HG03095 (cell line): ENCODE data around the gene TSC22D3.

Experiments used
- ATAC-seq: cut with Tn5 transposase; IDR thresholded peaks from one replicate; pipeline ENCODE4 v1.9.1; 2021; ENCODE audit warnings: moderate library complexity; ENCODE audit not compliant: unreplicated experiment

Gene TSC22D3

GRCh38 chrX:107760304-107761077 is 15.1 kb downstream of the TSC22D3 start:
- no peak for ATAC-seq

GRCh38 chrX:107758231-107758766 is 17.3 kb downstream of the TSC22D3 start:
- no peak for ATAC-seq

DNA sequence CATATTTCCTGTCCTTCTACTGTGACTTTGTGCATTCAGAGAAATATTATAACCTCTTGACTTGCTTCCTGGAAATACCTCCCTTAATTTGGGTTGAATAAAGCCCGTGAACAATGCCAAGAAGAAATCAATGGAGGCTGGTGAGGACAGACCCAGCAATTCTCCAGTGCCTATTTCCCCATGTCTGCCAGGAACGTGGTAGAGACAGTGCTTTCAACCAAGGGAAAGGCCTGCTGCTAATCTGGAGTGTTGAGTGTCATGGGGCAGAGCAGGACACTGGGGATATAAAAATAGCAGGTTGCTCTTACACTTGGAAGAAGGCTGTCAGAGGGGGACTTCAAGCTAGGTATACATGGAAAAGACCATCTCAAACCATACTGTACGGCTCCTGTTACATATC is 19.9 kb downstream of the TSC22D3 start:
- ATAC-seq, result no peak

GRCh38 chrX:107753187-107753586 is 22.4 kb downstream of the TSC22D3 start:
- no peak for ATAC-seq

GRCh38 chrX:107752714-107753113 is 22.9 kb downstream of the TSC22D3 start:
- ATAC-seq, result no peak

DNA sequence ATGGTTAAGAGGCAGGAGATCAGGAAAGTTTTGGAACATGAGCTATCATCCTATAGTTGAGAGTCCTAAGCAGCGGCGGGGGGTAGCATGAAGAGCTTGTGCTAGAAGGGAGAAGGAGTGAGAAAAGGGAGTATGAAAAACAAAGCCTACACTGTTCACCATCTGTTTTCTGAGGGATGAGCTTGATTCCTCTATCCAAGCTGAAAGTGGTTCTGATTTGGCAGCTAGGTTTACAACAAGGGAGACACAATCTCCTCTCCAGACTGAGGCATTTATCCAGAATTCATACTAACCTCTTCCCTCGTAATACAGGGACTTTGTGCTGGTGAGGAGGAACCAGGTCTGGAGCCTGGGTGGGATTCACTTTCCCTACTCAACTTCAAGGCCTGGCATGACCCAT is 23.5 kb downstream of the TSC22D3 start:
- ATAC-seq, result no peak

DNA sequence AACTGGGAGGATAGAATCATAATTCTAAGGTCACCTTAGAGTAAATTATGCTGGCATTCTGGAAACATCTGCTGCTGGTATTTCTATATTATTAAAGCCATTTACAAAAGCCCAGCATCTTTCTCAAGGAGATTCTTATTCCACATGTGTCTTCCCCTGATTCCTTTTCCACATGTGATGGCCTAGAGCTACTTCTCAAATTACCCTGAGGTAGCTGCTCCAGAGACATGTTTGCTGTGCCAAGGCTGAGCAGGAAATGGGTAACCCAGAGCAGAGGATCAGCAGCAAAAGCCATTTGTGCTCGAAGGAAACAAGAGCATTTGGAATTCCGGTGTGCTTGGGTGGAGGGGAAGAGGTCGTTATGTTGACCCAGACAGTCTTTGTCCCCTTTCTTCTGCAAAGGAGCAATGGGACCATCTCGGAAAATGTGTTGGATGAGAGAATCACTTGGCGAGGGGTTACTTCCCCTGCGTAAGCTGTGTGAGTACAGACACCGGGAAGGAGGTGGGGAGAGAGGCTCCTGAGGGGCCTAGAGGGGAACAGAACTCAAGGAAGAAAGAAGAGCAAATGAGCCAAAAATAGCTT is 24.6 kb downstream of the TSC22D3 start:
- ATAC-seq, result no peak

GRCh38 chrX:107750263-107750662 is 25.3 kb downstream of the TSC22D3 start:
- ATAC-seq, result no peak

- no peak for ATAC-seq
Observed at GRCh38 chrX:107748506-107748905, 27.1 kb downstream of the TSC22D3 start.

DNA sequence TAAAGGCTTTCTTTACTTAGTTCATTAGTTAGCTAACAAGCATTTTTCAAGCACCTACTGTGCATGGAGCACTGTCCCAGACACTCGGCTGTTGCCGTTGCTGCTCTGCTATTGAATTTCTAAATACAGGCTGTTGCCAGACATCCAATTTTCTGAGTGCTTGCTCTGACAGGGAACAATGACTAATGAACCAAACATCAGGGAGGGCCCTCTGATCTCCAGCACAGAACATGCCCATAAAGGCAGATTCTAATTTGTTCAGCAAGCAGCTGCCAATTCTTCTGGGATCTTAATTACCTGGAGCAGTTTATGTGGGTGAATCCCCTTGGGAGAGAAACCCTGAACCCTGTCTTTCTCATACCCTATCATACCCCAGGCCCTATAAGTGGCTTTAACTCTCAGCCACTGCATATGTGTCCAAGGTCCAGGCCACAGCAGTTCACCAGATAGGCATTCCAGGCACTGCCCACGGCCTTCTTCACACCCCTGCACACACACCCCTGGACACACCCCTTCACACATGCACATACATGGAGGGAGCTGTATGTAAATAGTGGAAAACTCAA is 27.9 kb downstream of the TSC22D3 start:
- ATAC-seq, result no peak

- ATAC-seq, result no peak
Observed at GRCh38 chrX:107744868-107745267, 30.7 kb downstream of the TSC22D3 start.

DNA sequence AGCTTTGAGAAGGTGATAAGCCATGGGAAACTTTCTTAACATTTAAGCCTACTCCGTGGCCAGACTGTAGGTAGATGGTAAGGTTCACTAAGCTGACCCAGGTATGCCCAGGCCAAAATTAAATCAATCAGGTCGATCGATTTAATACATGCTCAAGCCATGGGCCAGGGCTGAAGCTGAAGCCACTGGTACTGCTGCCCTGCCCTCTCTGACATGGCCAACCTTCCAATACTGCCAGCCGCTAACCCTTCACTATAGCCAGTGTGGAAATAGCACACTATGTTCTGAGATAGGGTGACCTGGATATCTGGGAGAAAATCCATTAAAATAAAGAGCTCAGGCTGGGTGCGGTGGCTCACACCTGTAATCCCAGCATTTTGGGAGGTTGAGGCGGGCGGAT is 31.6 kb downstream of the TSC22D3 start:
- no peak for ATAC-seq

- ATAC-seq, result no peak
Observed at GRCh38 chrX:107742700-107743191, 32.8 kb downstream of the TSC22D3 start.

DNA sequence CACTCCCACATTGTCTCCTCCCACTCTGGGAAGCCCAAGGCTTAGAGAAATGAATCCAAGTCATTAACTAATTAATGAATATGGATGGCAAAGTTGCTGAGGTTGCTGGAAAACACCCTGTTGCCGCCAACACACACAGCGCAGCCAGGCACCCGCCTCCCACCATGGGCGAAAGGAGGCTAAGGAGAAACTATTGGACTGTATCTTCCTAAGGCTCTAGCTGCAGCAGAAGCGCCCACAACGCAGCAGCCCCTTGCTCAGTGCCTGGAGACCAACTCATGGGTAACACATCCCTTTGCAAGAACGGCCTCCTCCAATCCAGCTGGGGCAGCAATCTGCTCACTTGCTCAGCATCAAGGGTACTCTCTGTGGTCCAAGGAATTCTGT is 34.2 kb downstream of the TSC22D3 start:
- peak; percentile 4 for ATAC-seq

GRCh38 chrX:107739541-107739940 is 36.0 kb downstream of the TSC22D3 start:
- no peak for ATAC-seq

DNA sequence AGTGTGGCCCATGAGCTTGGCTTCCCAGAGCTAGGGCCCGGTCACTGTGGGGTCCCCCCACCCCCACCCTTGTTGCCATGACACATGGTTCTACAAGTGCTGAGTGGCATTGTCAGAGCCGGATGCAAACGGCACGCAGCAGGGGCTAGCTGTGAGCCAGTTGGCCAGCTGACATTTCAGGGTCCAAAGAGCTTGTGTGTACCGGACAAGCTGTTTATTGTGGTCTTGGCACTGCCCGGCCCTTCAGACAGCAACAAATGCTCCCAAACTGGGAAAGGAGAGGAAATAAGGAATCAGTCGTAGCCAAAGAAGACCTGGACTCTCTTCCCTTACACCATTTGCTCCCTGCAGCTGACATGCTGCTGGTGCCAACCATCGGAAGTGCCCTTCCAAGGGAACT is 36.8 kb downstream of the TSC22D3 start:
- ATAC-seq, result no peak

DNA sequence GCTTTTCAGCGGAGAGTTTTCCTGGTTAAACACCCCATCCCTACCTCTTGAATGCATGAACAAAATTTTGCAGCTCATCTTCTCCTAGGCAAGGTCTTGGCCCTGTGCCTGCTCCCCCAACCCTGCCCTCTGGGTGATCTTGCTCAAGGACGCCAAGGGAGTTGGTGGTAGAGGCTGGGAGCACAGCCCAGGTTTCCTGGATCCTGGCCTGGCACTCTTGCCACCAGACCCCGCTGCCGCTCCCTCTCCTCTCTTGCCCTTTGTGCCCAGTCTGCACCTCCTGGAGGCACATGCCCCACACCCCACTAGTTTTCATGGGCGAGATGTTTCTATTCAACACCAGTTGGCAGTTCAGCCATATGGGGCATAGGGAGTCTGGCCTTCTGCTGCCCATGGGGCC is 37.3 kb downstream of the TSC22D3 start:
- no peak for ATAC-seq

DNA sequence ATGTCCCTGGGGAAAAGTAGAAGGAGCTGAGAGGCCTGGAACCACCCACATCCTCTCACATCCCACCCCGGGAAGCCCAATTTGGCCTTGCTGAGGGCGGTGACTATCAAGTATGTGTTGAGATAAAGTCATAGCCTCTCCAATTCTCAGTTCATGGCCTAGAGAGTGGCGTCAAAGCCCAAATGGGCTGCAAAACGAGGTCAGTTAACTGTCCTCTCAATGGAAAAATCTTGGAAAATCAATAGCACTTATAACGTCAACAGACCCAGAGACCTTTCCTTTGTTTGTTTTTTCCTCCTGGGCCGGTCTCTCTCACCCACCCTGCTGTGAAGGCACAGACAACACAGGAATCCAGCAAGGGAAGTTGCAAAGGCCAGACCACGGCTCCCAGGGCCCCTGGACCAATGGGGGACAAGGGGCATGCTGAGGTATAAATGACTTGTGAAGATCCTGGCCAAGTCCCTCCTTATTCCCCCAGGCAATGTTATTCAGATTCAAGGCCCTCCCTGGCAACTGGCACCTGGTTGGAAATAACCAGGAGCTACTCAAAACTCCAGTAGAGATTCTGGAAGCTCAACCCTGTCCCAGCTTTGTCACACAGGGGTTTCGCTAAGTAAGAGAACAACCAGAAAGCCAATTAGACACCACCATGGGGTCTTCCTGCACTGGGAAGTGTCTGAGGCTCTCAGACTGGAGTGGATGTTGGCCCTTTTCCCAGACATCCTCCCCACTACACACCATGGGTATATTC is 38.6 kb downstream of the TSC22D3 start:
- ATAC-seq, result no peak

DNA sequence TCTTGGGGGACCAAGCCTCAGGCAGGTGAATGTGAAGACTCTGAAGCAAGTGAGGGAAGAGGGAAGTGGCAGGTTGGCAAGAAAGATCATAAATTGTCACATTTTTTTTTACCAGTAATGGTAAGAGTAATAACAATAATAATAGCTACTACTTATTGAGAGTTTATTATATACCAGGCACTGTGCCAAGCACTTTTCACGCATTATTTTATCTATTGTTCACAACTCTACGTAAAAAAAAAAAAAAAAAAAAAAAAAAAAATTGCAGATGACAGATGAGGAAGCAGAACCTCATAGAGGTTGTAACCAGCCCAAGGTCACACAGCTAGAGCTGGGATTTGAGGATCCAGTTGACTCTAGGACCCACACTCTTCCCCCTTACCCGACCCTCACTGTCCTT is 40.9 kb downstream of the TSC22D3 start:
- no peak for ATAC-seq

- no peak for ATAC-seq
Observed at GRCh38 chrX:107733686-107734085, 41.9 kb downstream of the TSC22D3 start.

- ATAC-seq, result no peak
Observed at GRCh38 chrX:107731831-107732502, 43.6 kb downstream of the TSC22D3 start.
